ENCODE data around the gene WDR7.

DNA sequence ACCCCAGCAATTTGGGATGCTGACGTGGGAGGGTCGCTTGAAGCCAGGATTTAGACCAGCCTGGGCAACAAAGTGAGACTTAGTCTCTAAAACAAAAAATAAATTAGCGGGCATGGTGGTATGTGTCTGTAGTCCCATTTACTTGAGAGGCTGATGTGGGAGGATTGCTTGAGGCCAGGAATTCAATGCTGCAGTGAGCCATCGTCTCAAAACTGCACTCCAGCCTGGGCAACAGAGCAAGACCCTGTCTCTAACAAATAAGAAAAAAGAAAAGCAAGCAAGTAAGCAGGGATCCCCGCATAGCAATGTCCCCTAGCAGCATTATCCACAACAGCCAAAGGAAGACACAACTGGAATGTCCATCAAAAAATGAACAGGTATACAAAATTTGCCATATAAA is 16.2 kb upstream of the WDR7 start:
- TF ChIP-seq, protein P1, sequence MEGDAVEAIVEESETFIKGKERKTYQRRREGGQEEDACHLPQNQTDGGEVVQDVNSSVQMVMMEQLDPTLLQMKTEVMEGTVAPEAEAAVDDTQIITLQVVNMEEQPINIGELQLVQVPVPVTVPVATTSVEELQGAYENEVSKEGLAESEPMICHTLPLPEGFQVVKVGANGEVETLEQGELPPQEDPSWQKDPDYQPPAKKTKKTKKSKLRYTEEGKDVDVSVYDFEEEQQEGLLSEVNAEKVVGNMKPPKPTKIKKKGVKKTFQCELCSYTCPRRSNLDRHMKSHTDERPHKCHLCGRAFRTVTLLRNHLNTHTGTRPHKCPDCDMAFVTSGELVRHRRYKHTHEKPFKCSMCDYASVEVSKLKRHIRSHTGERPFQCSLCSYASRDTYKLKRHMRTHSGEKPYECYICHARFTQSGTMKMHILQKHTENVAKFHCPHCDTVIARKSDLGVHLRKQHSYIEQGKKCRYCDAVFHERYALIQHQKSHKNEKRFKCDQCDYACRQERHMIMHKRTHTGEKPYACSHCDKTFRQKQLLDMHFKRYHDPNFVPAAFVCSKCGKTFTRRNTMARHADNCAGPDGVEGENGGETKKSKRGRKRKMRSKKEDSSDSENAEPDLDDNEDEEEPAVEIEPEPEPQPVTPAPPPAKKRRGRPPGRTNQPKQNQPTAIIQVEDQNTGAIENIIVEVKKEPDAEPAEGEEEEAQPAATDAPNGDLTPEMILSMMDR (IDR thresholded peaks at IDR 0.05 in 2 of 3, conservative IDR thresholded peaks at IDR 0.05 in 1 of 3; ENCODE audit: borderline replicate concordance in 1 of 3, insufficient read depth in 1 of 3, low read depth in 2 of 3, low read length in 2 of 3), result no peak
- TF ChIP-seq RAD21 (IDR thresholded peaks at IDR 0.05; ENCODE audit: low read depth) (no peak), POLR2A (IDR thresholded peaks at IDR 0.05; ENCODE audit: borderline replicate concordance, extremely low read depth, insufficient read depth, insufficient read length) (no peak), SP1 (IDR thresholded peaks at IDR 0.05; ENCODE audit: low read depth) (no peak), POLR2AphosphoS5 (IDR thresholded peaks at IDR 0.05; ENCODE audit: low read depth, low read length) (no peak), SIN3A (IDR thresholded peaks at IDR 0.05; ENCODE audit: low read depth) (no peak), ELF1 (IDR thresholded peaks at IDR 0.05; ENCODE audit: borderline replicate concordance, low read depth) (no peak), EZH2 (IDR thresholded peaks at IDR 0.05) (no peak)
- TF ChIP-seq, protein P2, sequence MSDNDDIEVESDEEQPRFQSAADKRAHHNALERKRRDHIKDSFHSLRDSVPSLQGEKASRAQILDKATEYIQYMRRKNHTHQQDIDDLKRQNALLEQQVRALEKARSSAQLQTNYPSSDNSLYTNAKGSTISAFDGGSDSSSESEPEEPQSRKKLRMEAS (IDR thresholded peaks at IDR 0.05), result no peak
